ENCODE measurements around the gene TAOK1. TPM values are rescaled to one million over a fixed set of nuclear protein-coding genes. Genes with fewer than 3 reads are reported as not detected.

The TAOK1 gene
- total RNA-seq, 2 experiments from 2014 or later, result 46.5 to 47.7 TPM

DNA sequence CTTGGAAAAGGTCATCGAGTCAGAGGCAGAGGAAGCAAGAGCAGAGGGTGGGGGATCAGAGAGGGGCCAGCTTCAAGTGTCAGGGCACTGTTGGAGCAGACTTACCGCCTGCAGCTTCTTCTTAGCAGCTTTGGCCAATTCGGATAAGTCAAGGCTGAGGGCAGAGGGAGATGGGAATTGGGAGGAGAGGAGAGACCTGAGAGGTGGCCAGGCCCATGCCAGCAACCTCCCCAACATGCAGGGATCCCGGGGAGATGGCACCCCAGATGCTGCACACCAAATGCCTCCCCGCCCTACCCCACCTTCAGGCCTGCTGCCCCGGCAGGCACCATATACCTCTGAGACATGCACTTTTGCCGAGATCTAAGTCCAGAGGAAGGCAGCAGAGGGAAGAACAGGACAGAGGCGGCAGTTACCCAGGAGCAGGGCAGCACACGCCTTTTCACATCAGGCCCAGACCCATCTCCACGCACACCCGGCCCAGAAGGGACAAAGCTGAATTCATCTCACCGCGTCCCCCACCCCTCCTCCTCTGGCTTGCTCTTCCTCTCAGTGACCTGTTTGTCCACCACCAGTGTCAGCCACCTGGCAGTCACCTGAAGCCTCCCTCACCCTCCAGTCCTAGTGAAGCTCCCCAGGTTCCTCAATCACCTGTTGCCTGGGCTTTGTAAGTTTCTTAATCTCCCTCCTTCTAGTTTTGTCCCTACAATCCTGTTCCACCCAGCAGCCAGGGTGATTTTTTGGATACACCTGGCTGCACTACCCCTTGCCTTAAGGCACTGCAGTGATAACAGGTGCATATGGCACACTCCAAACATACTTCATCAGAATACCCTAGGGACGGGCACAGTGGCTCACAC, 188.7 kb downstream of the TAOK1 start:
- Mint-ChIP-seq H3K27me3 (no peaks in the 10 kb centered on the region), H3K9me3 (no peaks in the 10 kb centered on the region), H3K4me1 (peaks cover 25% of the 10 kb centered on the region), H3K27ac (no peak overlapping the region), H3K36me3 (ENCODE audit: low read depth) (peaks cover 42% of the 10 kb centered on the region), H3K4me3 (no peak overlapping the region)
- CTCF ChIA-PET, result interaction anchor here (0.9 to 8.6 kb wide), 6 partner anchors 9 to 39 kb away, joined by 3 to 77 read pairs (median 10); partner anchors contain the start of genes ABHD15, ANKRD13B and TP53I13
- DNase-seq, result no peak
- POLR2A ChIA-PET, result no interaction called here

- ChIA-PET POLR2A (no interaction called here), CTCF (interaction anchor here (0.7 to 8.6 kb wide), 12 partner anchors 7 to 210 kb away, joined by 3 to 77 read pairs (median 7); partner anchors contain the start of genes ABHD15, ANKRD13B, CORO6 and TP53I13)
- Mint-ChIP-seq H3K27ac (peak overlapping the region; percentile 84), H3K27me3 (no peaks in the 10 kb centered on the region), H3K4me1 (peaks cover 37% of the 10 kb centered on the region), H3K4me3 (no peak overlapping the region), H3K36me3 (ENCODE audit: low read depth) (peaks cover 36% of the 10 kb centered on the region), H3K9me3 (no peaks in the 10 kb centered on the region)
- DNase-seq, result peak; percentile 92
These were observed 190.0 kb downstream of the TAOK1 start for GRCh38 chr17:29579866-29580771.

- H3K4me1 Mint-ChIP-seq, result peaks cover 53% of the 10 kb centered on the region
- no peak for DNase-seq
- POLR2A ChIA-PET, result no interaction called here
- H3K9me3 Mint-ChIP-seq, result no peaks in the 10 kb centered on the region
- H3K4me3 Mint-ChIP-seq, result no peak overlapping the region
- H3K36me3 Mint-ChIP-seq (ENCODE audit: low read depth), result peaks cover 34% of the 10 kb centered on the region
- CTCF ChIA-PET, result interaction anchor here (0.6 to 8.6 kb wide), 10 partner anchors 9 to 487 kb away, joined by 3 to 77 read pairs (median 8); partner anchors contain the start of genes ABHD15, ANKRD13B and TP53I13
- no peak overlapping the region for H3K27ac Mint-ChIP-seq
- H3K27me3 Mint-ChIP-seq, result no peaks in the 10 kb centered on the region
These were observed 191.6 kb downstream of the TAOK1 start for GRCh38 chr17:29581583-29582253.

- H3K9me3 Mint-ChIP-seq, result no peaks in the 10 kb centered on the region
- ChIA-PET CTCF (interaction anchor here (1.1 to 8.6 kb wide), 6 partner anchors 10 to 349 kb away, joined by 3 to 77 read pairs (median 10); partner anchors contain the start of genes ABHD15, ANKRD13B and TP53I13), POLR2A (no interaction called here)
- no peak for DNase-seq
- no peak overlapping the region for H3K4me3 Mint-ChIP-seq
- peak overlapping the region; percentile 9 for H3K27ac Mint-ChIP-seq
- H3K36me3 Mint-ChIP-seq (ENCODE audit: low read depth), result peaks cover 34% of the 10 kb centered on the region
- H3K27me3 Mint-ChIP-seq, result no peaks in the 10 kb centered on the region
- H3K4me1 Mint-ChIP-seq, result peaks cover 59% of the 10 kb centered on the region
These were observed 192.1 kb downstream of the TAOK1 start for GRCh38 chr17:29582254-29582765.

- H3K36me3 Mint-ChIP-seq (ENCODE audit: low read depth), result peaks cover 32% of the 10 kb centered on the region
- peak overlapping the region; percentile 9 for H3K27ac Mint-ChIP-seq
- peaks cover 64% of the 10 kb centered on the region for H3K4me1 Mint-ChIP-seq
- no peak for DNase-seq
- H3K27me3 Mint-ChIP-seq, result no peaks in the 10 kb centered on the region
- H3K9me3 Mint-ChIP-seq, result no peaks in the 10 kb centered on the region
- CTCF ChIA-PET, result interaction anchor here (1.1 to 8.6 kb wide), 5 partner anchors 10 to 35 kb away, joined by 3 to 77 read pairs (median 8); partner anchors contain the start of genes ABHD15, ANKRD13B and TP53I13
- POLR2A ChIA-PET, result no interaction called here
- H3K4me3 Mint-ChIP-seq, result no peak overlapping the region
These were observed 192.6 kb downstream of the TAOK1 start for GRCh38 chr17:29582772-29583171.

DNA sequence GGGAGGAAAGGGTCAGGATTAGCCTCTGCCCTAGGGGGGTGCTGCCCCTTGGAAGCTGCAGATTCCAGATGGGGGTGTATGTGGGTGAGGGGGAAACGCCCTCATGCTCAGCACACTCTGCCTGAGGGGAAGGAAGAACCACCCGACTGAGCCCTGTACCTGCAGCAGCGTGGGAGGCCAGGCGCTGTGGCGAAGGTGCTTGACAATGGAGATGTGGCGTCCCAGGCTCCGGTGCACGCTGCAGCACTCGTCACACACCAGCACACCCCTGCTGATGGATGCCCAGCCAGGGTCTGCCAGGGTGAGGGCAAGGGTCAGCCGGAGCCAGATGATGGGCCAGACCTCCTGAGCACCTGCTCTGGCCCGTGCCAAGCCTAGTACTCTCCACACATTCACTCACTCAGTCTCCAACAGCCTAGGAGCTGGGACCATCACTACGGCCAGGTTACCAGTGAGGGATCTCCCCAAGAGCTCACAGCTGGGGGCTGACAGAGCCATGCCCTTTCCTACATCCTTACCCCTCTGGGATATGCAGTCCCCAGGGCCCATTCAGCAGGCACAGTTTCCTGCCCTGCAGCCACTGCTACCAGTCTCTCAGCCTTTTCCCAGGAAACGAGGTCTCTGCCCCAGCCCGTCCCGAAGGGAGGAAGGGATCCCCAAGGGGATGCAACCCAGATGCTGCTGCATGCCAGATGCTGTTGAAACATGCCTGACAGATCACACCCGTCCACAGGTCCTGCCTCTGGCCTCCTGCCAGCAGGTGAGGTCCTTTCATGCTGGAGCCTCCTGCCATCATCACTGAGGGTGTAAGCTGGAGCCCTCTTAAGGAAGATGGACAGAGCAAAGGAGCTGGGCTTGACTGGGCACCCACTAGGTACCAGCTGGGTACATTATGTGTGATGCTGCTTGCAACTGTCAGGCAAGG, 193.4 kb downstream of the TAOK1 start:
- POLR2A ChIA-PET, result no interaction called here
- peaks cover 33% of the 10 kb centered on the region for H3K36me3 Mint-ChIP-seq (ENCODE audit: low read depth)

DNA sequence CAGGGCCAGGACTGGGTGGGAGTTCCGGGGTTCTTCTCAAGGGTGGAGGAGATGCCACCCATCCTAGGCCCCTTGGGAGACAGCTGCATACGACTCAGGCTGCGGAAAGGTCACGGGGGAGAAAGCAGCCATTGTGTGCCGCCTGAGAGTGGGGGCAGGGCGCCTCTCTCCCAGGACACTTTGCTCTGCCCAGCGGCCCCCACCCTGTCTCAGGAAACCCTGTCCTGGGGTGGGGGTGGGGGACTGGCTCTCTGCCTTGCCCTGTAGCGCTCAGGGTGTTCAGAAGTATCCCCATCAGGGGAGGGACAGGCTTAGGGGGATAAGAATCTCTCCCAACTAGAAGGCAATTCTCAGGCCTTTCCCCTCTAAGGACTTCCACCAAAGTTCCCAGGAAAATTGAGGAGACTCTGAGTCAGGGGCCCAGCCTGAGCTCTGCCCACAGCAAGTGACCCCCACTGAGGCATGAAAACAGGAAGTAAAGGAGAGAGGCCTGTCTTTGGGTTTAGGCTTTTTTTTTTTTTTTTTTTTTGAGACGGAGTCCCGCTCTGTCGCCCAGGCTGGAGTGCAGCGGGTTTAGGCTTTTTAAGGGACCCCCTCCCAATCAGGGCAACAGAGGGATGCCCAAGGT, 194.4 kb downstream of the TAOK1 start:
- no peak for DNase-seq
- H3K36me3 Mint-ChIP-seq (ENCODE audit: low read depth), result peaks cover 33% of the 10 kb centered on the region
- ChIA-PET POLR2A (no interaction called here), CTCF (interaction anchor here (2.2 to 6.7 kb wide), 3 partner anchors 8 to 33 kb away, joined by 6 to 45 read pairs (median 36); partner anchors contain the start of gene ANKRD13B)
- no peaks in the 10 kb centered on the region for H3K27me3 Mint-ChIP-seq
- H3K4me1 Mint-ChIP-seq, result peaks cover 69% of the 10 kb centered on the region
- peak overlapping the region; percentile 86 for H3K27ac Mint-ChIP-seq
- peak overlapping the region; percentile 64 for H3K4me3 Mint-ChIP-seq
- H3K9me3 Mint-ChIP-seq, result no peaks in the 10 kb centered on the region

More for the DNA sequence above, 193.4 kb downstream of the TAOK1 start:
- no peak overlapping the region for H3K4me3 Mint-ChIP-seq
- DNase-seq, result no peak
- no peaks in the 10 kb centered on the region for H3K9me3 Mint-ChIP-seq
- peaks cover 69% of the 10 kb centered on the region for H3K4me1 Mint-ChIP-seq
- H3K27me3 Mint-ChIP-seq, result no peaks in the 10 kb centered on the region
- H3K27ac Mint-ChIP-seq, result peak overlapping the region; percentile 86
- CTCF ChIA-PET, result interaction anchor here (2.1 to 8.6 kb wide), 4 partner anchors 9 to 34 kb away, joined by 6 to 77 read pairs (median 26); partner anchors contain the start of genes ABHD15, ANKRD13B and TP53I13

DNA sequence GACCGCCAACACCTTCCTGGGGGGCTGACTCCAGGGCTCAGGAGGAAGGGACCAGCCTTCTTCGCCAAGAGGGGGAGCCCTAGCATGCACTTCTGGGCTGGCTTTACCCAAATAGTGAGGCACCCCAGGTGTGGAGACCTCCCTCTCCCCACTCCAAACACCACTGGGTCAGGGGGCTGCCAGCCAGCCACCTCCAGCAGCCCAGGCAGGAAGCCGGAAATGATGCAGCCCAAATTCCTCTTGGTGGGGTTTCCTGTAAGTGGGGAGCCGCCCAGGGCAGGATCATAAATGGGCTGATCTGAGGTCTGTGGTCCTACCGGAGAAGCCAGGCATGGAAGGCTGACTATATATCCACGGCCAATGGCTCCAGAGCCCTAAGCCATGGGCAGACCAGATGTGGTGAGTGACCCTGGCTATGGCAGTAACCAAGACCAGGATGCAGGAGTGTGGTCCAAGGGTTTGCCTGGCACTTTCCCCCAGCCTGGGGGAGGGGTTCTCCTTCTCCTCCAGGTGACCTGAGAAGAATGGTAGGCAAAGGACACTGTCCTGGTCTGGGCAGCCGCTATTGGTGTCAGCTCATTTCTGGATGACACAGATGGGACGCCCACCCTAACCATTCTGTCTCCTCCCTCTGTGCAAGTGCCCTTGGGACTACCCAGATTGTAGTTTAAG, 195.1 kb downstream of the TAOK1 start:
- Mint-ChIP-seq H3K27me3 (no peaks in the 10 kb centered on the region), H3K9me3 (no peaks in the 10 kb centered on the region), H3K4me3 (peak overlapping the region; percentile 64), H3K36me3 (ENCODE audit: low read depth) (peaks cover 27% of the 10 kb centered on the region), H3K27ac (peak overlapping the region; percentile 86), H3K4me1 (peaks cover 70% of the 10 kb centered on the region)
- POLR2A ChIA-PET, result no interaction called here
- peak; percentile 45 for DNase-seq
- CTCF ChIA-PET, result interaction anchor here (1.4 to 4.9 kb wide), 4 partner anchors 12 to 32 kb away, joined by 3 to 36 read pairs (median 12); no protein-coding TSS in a partner anchor

GRCh38 chr17:29586676-29587469, 196.7 kb downstream of the TAOK1 start:
- Mint-ChIP-seq H3K4me1 (peaks cover 82% of the 10 kb centered on the region), H3K27me3 (no peaks in the 10 kb centered on the region), H3K27ac (peak overlapping the region; percentile 86), H3K36me3 (ENCODE audit: low read depth) (peaks cover 19% of the 10 kb centered on the region), H3K9me3 (no peaks in the 10 kb centered on the region), H3K4me3 (peak overlapping the region; percentile 98)
- CTCF ChIA-PET, result interaction anchor here (1.3 to 4.9 kb wide), 8 partner anchors 8 to 31 kb away, joined by 3 to 36 read pairs (median 6); partner anchors contain the start of gene TP53I13
- POLR2A ChIA-PET, result no interaction called here
- no peak for DNase-seq

DNA sequence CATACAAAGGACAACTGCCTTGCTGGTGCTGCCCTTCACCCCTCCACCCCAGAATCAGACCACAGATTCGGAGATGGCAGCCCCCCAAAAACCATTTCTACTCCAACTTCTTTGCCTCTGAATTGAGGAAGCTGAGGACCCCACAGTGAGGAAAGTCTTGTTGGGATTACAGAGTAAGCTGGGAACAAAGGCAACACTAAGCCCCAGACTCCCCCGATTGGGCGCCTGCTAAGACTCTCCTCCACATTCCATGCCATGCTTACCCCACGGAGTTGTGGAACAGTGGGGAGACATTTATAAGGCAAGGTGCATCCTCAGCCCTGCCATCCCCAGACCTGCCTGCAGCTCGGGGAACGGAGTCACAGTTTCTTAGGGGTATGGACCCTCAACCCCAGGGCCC, 197.4 kb downstream of the TAOK1 start:
- CTCF ChIA-PET, result interaction anchor here (0.6 to 4.9 kb wide), 8 partner anchors 8 to 438 kb away, joined by 3 to 36 read pairs (median 6); partner anchors contain the start of gene TP53I13
- H3K4me3 Mint-ChIP-seq, result peak overlapping the region; percentile 98
- POLR2A ChIA-PET, result no interaction called here
- peaks cover 83% of the 10 kb centered on the region for H3K4me1 Mint-ChIP-seq
- H3K9me3 Mint-ChIP-seq, result no peaks in the 10 kb centered on the region
- H3K36me3 Mint-ChIP-seq (ENCODE audit: low read depth), result peaks cover 13% of the 10 kb centered on the region
- no peak for DNase-seq
- H3K27me3 Mint-ChIP-seq, result no peaks in the 10 kb centered on the region
- no peak overlapping the region for H3K27ac Mint-ChIP-seq

Data from activated CD4-positive, alpha-beta T cell treated with anti-CD3 and anti-CD28 coated beads, Interleukin-2, amount 10 ng/mL, durations not matched to agents 7 days and 5 days (primary cell).